ENCODE measurements around the gene DLL3. TPM values are rescaled to one million over a fixed set of nuclear protein-coding genes. Genes with fewer than 3 reads are reported as not detected.

DLL3 gene
- polyA plus RNA-seq, 3 donors, result 0.47 to 0.96 (median 0.70) TPM

DNA sequence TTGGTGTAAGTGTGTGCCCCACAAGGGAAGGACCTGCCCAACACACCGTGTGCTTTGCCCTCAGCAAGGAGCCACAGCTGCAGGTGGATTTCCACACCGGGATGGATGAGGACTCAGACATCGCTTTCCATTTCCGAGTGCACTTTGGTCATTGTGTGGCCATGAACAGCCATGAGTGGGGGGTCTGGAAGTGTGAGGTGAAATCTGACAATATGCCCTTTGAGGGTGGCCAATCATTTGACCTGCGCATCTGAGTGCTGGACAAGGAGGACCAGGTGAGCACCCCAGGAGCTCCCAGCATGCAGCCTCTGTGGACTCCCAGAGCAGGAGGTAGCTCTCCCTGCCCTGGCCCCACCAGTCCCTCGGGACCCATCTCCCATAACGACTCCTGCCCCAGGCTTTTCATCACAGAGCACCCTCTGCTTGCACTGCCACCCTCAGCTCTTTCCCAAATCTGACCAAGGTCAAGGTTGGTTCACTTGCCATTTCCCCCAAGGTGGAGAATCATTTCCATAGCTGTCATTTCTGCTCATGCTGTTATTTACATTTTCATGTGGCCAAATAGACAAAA is 54.4 kb downstream of the DLL3 start:
- no peak for DNase-seq

DNA sequence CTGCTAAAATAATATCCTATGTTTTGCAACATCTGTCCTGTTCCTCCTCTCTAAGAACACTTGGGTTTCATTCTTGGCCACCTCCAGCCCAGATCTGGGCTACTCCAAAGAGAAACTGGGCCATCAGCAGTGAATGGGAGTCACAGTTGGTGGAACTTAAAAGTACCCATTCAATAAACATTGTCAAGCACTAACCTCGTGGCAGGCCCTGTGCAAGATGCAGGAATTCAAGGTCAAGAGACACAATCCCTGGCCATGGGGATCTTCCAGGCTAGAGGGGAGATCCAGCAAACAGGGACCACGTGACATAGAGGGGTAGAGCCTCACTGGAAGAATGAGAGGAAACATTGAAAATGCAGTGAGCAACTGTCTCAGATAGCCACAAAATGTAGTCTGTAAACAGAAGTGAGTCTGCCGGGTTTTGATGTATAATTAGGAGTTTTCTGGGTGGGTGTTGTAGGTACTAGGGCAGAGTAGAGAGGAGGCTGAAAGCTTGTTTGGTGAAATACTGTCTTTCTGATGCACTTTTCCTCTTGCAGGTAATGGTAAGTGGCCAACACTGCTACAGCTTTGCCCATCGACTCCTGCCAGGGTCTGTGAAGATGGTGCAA is 56.1 kb downstream of the DLL3 start:
- DNase-seq, result no peak

DNA sequence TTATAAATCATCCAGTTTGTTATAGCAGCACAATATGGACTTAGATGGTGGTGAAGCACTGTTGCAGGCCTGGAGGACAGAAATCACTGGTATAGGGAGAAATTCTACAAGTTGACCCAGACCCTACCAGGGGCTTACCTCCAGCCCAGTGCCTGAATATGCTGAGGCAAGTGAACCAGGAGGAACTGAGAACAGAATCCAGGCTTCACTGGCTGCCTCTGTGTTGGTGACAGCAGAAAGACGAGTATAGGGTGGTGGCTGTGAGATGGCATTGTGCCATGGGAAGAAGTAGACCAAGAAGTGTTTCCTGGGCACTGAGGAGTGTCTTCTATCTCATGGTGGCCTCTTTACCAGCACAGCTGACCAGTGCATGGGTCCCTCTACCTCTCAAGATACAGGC is 57.1 kb downstream of the DLL3 start:
- no peak for DNase-seq

Other genes starting within 250 kb of the DLL3 start
- gene IFNL2, start 230.6 kb upstream of the DLL3 start, polyA plus RNA-seq (ENCODE audit: insufficient read length in 3 of 3), result not detected
- gene IFNL1, start 202.5 kb upstream of the DLL3 start, polyA plus RNA-seq (ENCODE audit: insufficient read length in 3 of 3), result not detected
- 1 to 10 TPM; 1.6 to 2.9 (median 2.6) TPM for gene LRFN1, start 178.1 kb upstream of the DLL3 start, polyA plus RNA-seq (ENCODE audit: insufficient read length in 3 of 3)
- 10 to 100 TPM; 18.8 to 25.4 (median 24.1) TPM for gene GMFG, start 162.9 kb upstream of the DLL3 start, polyA plus RNA-seq (ENCODE audit: insufficient read length in 3 of 3)
- 100 to 1,000 TPM; 124 to 155 (median 129) TPM for gene SAMD4B, start 156.5 kb upstream of the DLL3 start, polyA plus RNA-seq (ENCODE audit: insufficient read length in 3 of 3)
- 10 to 100 TPM; 63.3 to 79.3 (median 77.1) TPM for gene PAF1, start 107.8 kb upstream of the DLL3 start, polyA plus RNA-seq (ENCODE audit: insufficient read length in 3 of 3)
- gene MED29, start 107.6 kb upstream of the DLL3 start, polyA plus RNA-seq (ENCODE audit: insufficient read length in 3 of 3), result 10 to 100 TPM; 39.9 to 42.5 (median 41.3) TPM
- gene ZFP36, start 92.1 kb upstream of the DLL3 start, polyA plus RNA-seq (ENCODE audit: insufficient read length in 3 of 3), result 10 to 100 TPM; 20.1 to 25.1 (median 22.8) TPM
- gene PLEKHG2, start 86.3 kb upstream of the DLL3 start, polyA plus RNA-seq (ENCODE audit: insufficient read length in 3 of 3), result 100 to 1,000 TPM in 1 of 3 donors, 10 to 100 TPM in 2; 81.8 to 135 (median 87.0) TPM
- 1,000 to 10,000 TPM; 1,287 to 1,452 (median 1,291) TPM for gene RPS16, start 63.0 kb upstream of the DLL3 start, polyA plus RNA-seq (ENCODE audit: insufficient read length in 3 of 3)
- gene SUPT5H, start 53.4 kb upstream of the DLL3 start, polyA plus RNA-seq (ENCODE audit: insufficient read length in 3 of 3), result 100 to 1,000 TPM; 149 to 158 (median 149) TPM
- 10 to 100 TPM; 78.8 to 92.7 (median 92.5) TPM for gene TIMM50, start 18.1 kb upstream of the DLL3 start, polyA plus RNA-seq (ENCODE audit: insufficient read length in 3 of 3)
- gene SELENOV, start 16.2 kb downstream of the DLL3 start, polyA plus RNA-seq (ENCODE audit: insufficient read length in 3 of 3), result 10 to 100 TPM in 2 of 3 donors, 1 to 10 TPM in 1; 7.4 to 16.0 (median 12.6) TPM
- 1 to 10 TPM; 3.8 to 6.4 (median 5.7) TPM for gene EID2B, start 33.9 kb downstream of the DLL3 start, polyA plus RNA-seq (ENCODE audit: insufficient read length in 3 of 3)
- 10 to 100 TPM; 18.7 to 22.9 (median 18.8) TPM for gene EID2, start 41.2 kb downstream of the DLL3 start, polyA plus RNA-seq (ENCODE audit: insufficient read length in 3 of 3)
- not detected for gene LGALS13, start 103.6 kb downstream of the DLL3 start, polyA plus RNA-seq (ENCODE audit: insufficient read length in 3 of 3)
- not detected for gene LGALS16, start 157.0 kb downstream of the DLL3 start, polyA plus RNA-seq (ENCODE audit: insufficient read length in 3 of 3)
- not detected for gene LGALS14, start 205.5 kb downstream of the DLL3 start, polyA plus RNA-seq (ENCODE audit: insufficient read length in 3 of 3)
- 1 to 10 TPM; 1.5 to 3.3 (median 2.9) TPM for gene CLC, start 239.1 kb downstream of the DLL3 start, polyA plus RNA-seq (ENCODE audit: insufficient read length in 3 of 3)